ENCODE data around the gene ASIP. TPM values are rescaled to one million over a fixed set of nuclear protein-coding genes. Genes with fewer than 3 reads are reported as not detected.

Gene ASIP
- total and polyA plus RNA-seq, 2 experiments from 2014 or later = not detected

DNA sequence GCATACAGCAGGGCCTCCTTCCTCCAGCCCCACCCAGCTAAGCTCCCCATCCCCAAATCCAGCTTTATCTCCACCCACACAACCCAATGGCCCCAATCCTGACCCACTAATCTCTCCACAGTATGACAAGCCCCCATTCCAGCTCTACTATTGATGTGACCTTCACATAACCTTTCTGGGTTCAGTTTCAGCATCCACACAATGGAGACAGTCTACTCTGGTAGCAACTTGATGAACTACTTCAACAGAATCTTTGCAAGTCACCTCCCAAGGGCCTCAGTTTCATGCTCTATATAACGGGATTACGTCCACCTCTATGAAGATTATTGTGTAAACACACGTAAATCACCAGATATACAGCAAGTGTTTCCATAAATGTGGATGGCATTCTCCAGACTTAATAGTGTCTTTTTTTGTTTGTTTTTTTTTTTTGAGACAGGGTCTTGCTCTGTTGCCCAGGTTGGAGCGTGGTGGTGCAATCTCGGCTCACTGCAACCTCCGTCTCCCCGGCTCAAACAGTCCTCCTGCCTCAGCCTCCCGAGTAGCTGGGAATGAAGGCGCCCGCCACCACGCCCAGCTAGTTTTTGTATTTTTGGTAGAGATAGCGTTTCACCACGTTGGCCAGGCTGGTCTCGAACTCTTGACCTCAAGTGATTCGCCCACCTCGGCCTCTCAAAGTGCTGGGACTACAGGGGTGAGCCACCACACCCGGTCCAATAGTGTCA, 60.5 kb downstream of the ASIP start:
- Histone ChIP-seq H3K27ac (ENCODE audit: low read depth) (peak overlapping the region; percentile 78), H3K4me3 (peak overlapping the region; percentile 78), H3K9me2 (ENCODE audit: insufficient read depth) (no peaks in the 10 kb centered on the region), H2AFZ (no peak overlapping the region), H3K27me3 (ENCODE audit: insufficient read depth) (no peaks in the 10 kb centered on the region), H3F3A (replicated peaks; ENCODE audit: low read depth) (peaks cover 11% of the 10 kb centered on the region; the same call in 1 of the 2 replicates), H3K79me2 (replicated peaks; ENCODE audit: insufficient read depth) (peaks cover 57% of the 10 kb centered on the region), H3K4me1 (ENCODE audit: insufficient read depth) (peaks cover 18% of the 10 kb centered on the region), H4K20me1 (replicated peaks; ENCODE audit: insufficient read depth) (peaks cover 47% of the 10 kb centered on the region), H3K36me3 (ENCODE audit: insufficient read depth) (peaks cover 6% of the 10 kb centered on the region; the same call in 1 of the 2 replicates), H3K4me2 (peak overlapping the region; percentile 92)
- peaks cover 19% of the 10 kb centered on the region for H3K4me1 Mint-ChIP-seq
- DNase-seq (ENCODE audit: low spot score) = no peak
- peak overlapping the region; percentile 89 for H3K27ac Mint-ChIP-seq
- ATAC-seq = no peak
- TF ChIP-seq, protein P1, sequence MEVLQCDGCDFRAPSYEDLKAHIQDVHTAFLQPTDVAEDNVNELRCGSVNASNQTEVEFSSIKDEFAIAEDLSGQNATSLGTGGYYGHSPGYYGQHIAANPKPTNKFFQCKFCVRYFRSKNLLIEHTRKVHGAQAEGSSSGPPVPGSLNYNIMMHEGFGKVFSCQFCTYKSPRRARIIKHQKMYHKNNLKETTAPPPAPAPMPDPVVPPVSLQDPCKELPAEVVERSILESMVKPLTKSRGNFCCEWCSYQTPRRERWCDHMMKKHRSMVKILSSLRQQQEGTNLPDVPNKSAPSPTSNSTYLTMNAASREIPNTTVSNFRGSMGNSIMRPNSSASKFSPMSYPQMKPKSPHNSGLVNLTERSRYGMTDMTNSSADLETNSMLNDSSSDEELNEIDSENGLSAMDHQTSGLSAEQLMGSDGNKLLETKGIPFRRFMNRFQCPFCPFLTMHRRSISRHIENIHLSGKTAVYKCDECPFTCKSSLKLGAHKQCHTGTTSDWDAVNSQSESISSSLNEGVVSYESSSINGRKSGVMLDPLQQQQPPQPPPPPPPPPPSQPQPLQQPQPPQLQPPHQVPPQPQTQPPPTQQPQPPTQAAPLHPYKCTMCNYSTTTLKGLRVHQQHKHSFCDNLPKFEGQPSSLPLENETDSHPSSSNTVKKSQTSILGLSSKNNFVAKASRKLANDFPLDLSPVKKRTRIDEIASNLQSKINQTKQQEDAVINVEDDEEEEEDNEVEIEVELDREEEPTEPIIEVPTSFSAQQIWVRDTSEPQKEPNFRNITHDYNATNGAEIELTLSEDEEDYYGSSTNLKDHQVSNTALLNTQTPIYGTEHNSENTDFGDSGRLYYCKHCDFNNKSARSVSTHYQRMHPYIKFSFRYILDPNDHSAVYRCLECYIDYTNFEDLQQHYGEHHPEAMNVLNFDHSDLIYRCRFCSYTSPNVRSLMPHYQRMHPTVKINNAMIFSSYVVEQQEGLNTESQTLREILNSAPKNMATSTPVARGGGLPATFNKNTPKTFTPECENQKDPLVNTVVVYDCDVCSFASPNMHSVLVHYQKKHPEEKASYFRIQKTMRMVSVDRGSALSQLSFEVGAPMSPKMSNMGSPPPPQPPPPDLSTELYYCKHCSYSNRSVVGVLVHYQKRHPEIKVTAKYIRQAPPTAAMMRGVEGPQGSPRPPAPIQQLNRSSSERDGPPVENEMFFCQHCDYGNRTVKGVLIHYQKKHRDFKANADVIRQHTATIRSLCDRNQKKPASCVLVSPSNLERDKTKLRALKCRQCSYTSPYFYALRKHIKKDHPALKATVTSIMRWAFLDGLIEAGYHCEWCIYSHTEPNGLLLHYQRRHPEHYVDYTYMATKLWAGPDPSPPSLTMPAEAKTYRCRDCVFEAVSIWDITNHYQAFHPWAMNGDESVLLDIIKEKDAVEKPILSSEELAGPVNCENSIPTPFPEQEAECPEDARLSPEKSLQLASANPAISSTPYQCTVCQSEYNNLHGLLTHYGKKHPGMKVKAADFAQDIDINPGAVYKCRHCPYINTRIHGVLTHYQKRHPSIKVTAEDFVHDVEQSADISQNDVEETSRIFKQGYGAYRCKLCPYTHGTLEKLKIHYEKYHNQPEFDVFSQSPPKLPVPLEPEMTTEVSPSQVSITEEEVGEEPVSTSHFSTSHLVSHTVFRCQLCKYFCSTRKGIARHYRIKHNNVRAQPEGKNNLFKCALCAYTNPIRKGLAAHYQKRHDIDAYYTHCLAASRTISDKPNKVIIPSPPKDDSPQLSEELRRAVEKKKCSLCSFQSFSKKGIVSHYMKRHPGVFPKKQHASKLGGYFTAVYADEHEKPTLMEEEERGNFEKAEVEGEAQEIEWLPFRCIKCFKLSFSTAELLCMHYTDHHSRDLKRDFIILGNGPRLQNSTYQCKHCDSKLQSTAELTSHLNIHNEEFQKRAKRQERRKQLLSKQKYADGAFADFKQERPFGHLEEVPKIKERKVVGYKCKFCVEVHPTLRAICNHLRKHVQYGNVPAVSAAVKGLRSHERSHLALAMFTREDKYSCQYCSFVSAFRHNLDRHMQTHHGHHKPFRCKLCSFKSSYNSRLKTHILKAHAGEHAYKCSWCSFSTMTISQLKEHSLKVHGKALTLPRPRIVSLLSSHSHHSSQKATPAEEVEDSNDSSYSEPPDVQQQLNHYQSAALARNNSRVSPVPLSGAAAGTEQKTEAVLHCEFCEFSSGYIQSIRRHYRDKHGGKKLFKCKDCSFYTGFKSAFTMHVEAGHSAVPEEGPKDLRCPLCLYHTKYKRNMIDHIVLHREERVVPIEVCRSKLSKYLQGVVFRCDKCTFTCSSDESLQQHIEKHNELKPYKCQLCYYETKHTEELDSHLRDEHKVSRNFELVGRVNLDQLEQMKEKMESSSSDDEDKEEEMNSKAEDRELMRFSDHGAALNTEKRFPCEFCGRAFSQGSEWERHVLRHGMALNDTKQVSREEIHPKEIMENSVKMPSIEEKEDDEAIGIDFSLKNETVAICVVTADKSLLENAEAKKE (CRISPR knock-in tag; IDR thresholded peaks at IDR 0.05) = no peak
- TF ChIP-seq, protein P2, sequence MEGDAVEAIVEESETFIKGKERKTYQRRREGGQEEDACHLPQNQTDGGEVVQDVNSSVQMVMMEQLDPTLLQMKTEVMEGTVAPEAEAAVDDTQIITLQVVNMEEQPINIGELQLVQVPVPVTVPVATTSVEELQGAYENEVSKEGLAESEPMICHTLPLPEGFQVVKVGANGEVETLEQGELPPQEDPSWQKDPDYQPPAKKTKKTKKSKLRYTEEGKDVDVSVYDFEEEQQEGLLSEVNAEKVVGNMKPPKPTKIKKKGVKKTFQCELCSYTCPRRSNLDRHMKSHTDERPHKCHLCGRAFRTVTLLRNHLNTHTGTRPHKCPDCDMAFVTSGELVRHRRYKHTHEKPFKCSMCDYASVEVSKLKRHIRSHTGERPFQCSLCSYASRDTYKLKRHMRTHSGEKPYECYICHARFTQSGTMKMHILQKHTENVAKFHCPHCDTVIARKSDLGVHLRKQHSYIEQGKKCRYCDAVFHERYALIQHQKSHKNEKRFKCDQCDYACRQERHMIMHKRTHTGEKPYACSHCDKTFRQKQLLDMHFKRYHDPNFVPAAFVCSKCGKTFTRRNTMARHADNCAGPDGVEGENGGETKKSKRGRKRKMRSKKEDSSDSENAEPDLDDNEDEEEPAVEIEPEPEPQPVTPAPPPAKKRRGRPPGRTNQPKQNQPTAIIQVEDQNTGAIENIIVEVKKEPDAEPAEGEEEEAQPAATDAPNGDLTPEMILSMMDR (conservative IDR thresholded peaks at IDR 0.05; ENCODE audit: low read depth in 2 of 2) = no peak
- TF ChIP-seq JUNB (IDR thresholded peaks at IDR 0.05; ENCODE audit: unreplicated experiment) (no peak), CREB1 (CRISPR knock-in tag; IDR thresholded peaks at IDR 0.05; ENCODE audit: low read depth) (no peak), ZNF114 (CRISPR knock-in tag; IDR thresholded peaks at IDR 0.05) (no peak), POLR2AphosphoS5 (IDR thresholded peaks at IDR 0.05; ENCODE audit: low read depth) (no peak), ZNF331 (CRISPR knock-in tag; IDR thresholded peaks at IDR 0.05; ENCODE audit: low read depth) (no peak), STAT1 (IDR thresholded peaks at IDR 0.05; ENCODE audit: unreplicated experiment) (no peak), EZH2 (IDR thresholded peaks at IDR 0.05; ENCODE audit: low read depth, unreplicated experiment) (no peak), NANOG (IDR thresholded peaks at IDR 0.05; ENCODE audit: borderline replicate concordance) (no peak), EZH2phosphoT487 (IDR thresholded peaks at IDR 0.05; ENCODE audit: unreplicated experiment) (no peak)
- TF ChIP-seq, protein P3, sequence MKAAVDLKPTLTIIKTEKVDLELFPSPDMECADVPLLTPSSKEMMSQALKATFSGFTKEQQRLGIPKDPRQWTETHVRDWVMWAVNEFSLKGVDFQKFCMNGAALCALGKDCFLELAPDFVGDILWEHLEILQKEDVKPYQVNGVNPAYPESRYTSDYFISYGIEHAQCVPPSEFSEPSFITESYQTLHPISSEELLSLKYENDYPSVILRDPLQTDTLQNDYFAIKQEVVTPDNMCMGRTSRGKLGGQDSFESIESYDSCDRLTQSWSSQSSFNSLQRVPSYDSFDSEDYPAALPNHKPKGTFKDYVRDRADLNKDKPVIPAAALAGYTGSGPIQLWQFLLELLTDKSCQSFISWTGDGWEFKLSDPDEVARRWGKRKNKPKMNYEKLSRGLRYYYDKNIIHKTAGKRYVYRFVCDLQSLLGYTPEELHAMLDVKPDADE (IDR thresholded peaks at IDR 0.05) = no peak
- TF ChIP-seq, protein P4, sequence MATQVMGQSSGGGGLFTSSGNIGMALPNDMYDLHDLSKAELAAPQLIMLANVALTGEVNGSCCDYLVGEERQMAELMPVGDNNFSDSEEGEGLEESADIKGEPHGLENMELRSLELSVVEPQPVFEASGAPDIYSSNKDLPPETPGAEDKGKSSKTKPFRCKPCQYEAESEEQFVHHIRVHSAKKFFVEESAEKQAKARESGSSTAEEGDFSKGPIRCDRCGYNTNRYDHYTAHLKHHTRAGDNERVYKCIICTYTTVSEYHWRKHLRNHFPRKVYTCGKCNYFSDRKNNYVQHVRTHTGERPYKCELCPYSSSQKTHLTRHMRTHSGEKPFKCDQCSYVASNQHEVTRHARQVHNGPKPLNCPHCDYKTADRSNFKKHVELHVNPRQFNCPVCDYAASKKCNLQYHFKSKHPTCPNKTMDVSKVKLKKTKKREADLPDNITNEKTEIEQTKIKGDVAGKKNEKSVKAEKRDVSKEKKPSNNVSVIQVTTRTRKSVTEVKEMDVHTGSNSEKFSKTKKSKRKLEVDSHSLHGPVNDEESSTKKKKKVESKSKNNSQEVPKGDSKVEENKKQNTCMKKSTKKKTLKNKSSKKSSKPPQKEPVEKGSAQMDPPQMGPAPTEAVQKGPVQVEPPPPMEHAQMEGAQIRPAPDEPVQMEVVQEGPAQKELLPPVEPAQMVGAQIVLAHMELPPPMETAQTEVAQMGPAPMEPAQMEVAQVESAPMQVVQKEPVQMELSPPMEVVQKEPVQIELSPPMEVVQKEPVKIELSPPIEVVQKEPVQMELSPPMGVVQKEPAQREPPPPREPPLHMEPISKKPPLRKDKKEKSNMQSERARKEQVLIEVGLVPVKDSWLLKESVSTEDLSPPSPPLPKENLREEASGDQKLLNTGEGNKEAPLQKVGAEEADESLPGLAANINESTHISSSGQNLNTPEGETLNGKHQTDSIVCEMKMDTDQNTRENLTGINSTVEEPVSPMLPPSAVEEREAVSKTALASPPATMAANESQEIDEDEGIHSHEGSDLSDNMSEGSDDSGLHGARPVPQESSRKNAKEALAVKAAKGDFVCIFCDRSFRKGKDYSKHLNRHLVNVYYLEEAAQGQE (IDR thresholded peaks at IDR 0.05; ENCODE audit: unreplicated experiment) = no peak
- H3K36me3 Mint-ChIP-seq (ENCODE audit: low read depth) = peaks cover 18% of the 10 kb centered on the region
- H3K4me3 Mint-ChIP-seq = no peak overlapping the region; the same call in none of the 3 replicates
- H3K27me3 Mint-ChIP-seq (ENCODE audit: insufficient read depth, low read depth, poor library complexity) = peaks cover 11% of the 10 kb centered on the region
- no peaks in the 10 kb centered on the region; the same call in 2 of the 3 replicates for H3K9me3 Mint-ChIP-seq

Data from GM23338 (cell line).